NCI-H2171 treated with DMSO at 0.1 percent for 48 hours (cell line): ENCODE data around the gene VCX2.
"Not testable (repeated sequence)": the region's sequence is repeated elsewhere in the genome, so short reads cannot be mapped to it uniquely, and the experiment has no call there.

ENCODE experiments used
- DNase-seq: peaks from one replicate; lab custom pipeline; 2025; lab: John Stamatoyannopoulos, UW

The VCX2 gene

DNA sequence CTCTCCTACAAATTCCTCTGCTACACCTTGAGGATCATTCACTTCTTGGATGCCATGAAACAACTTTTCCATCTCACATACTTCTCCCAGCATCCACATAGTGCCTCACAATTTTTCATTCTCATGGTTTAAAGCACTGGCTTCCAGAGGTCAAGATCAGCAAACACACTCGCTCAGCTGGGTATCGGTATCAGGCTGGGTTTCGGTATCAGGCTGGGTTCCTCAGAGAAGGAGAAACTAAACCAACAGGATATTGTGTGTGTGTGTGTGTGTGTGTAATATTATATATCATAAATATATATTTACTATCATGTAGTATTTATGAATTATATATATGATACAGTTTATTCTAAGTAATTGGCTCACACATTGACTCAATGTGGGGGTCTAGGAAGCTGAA lies at the start of gene VCX2:
VCX2 (minus strand) TSS at position 99 of the 400 bp plus-strand sequence. CDS start 624 bp downstream, outside the sequence.
- DNase-seq = not testable (repeated sequence)

- DNase-seq = peak; percentile 86
These were observed 33.9 kb upstream of the VCX2 start for GRCh38 chrX:8204943-8205342.

- DNase-seq = no peak
These were observed 33.3 kb upstream of the VCX2 start for GRCh38 chrX:8204169-8204935.

DNA sequence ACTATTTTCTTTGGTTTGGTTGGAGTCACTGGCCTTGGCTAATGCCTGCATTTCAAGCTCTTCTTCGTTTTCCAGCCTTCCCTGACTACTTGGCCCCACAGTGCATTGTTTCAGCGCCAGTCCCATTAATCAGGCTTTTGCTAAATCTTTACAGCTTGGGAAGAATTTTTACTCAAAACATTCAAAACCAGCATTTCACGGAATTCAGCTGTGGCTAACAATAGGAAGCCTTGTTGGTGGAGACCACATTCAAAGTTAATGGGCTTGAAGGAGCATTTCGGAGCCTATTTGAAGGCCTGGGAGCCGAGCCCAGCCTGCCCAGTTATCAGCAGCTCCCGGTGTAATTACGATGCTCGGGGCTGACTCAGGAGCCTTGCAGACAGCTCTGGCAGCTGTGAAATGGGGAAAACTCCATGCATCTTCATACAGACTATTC lies 30.8 kb upstream of the VCX2 start:
- DNase-seq = no peak

GRCh38 chrX:8196776-8197175 lies 25.7 kb upstream of the VCX2 start:
- DNase-seq = no peak

DNA sequence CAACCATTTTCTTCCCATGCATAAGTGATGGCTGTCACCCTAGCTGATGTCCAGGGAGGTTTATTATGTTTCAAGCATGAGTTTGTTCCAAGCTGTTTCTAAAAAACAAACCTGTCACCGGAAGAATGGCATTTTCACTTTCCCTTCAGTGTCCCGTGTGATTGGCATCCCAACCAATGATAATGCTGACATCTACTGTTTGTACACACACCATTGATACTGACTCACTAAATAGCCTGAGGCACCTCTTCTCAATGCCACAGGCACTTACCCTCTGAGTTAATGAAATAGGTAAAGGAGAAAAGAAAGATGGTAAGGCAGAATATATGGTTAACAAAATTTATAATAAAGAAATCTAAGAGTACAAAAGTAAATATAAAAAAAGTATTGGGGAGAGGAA lies 23.1 kb upstream of the VCX2 start:
- no peak for DNase-seq

DNA sequence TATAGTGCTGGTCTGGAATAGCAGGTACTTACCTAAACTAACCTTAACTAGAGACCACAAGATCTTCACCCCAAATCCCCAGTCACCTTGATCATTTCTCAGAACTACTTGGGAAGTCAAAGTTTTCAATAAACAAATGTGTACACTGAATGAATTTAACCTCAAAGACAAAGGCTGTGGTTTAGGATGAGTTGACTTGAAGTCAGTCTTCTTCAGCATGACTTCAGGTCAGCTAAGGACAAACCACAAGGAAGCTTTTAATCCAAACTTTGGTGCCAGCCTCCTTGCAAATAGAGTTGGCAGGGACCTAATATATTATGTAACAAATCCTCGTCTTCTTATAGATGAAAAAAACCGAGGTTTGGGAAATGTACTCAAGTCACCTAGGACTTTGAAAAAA lies 21.2 kb upstream of the VCX2 start:
- no peak for DNase-seq

DNA sequence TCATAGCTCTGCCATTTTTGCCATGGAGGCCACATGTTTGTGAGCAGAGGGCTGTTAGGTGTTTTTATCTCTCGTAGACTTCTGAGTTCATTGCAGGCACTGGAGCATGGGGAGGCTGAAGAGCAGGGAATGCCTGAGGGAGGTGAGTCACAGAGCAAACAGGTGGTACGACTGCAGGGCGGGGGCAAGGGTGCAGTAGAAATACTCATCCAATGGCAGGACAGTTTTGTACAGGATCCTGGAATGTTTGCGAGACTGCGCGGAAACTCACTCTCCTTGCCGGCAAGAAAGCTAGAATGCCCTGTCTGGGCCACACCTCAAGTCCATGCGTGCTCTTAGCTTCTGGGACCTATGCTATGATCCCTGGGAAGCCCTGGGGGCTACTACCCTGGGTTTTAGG lies 20.0 kb upstream of the VCX2 start:
- peak; percentile 32 for DNase-seq

DNA sequence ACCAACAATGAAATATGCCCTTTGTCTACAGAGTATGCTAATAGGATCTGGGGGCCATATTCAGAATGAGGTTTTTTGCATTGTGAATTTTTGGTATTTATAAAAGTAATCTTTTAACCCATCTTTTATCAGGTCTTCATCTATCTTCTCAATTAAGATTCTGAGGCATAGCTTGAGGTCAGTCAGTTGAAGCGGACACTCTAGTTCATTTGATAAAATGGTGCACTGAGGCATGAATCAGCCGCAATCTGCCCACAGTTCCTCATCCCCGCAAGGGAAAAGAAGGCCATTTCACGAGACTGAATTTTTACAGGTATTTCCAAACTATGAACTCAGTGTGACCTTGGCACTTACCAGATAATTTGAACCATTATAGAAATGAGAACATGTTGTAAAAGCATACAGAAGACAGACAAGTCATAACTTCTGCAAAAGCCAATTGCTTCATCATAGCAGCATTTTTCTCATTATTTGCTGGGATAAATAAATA lies 19.3 kb upstream of the VCX2 start:
- DNase-seq = no peak

- DNase-seq = peak; percentile 88
These were observed 18.2 kb upstream of the VCX2 start for GRCh38 chrX:8189096-8189830.

DNA sequence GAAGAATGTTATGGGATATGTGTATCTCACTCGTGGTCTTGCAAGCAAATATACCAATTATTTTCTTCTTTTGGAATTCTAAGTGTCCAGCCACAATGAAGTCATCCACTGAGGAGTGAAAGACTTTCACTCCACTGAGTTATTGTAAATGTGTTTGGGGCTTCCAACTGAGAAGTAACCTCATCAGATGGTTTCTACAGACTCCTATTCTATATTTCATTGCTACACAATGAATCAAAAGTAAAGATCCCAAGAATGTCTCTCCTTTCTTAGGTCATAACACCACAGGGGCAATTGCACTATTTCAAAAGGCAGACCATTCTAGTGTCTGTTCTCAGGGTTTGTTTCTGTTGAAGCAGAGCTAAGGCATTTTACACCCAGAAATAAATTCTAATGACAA lies 12.3 kb upstream of the VCX2 start:
- DNase-seq = no peak

- DNase-seq = peak; percentile 13
These were observed 8.6 kb upstream of the VCX2 start for GRCh38 chrX:8179656-8180055.

GRCh38 chrX:8154011-8154410 lies 17.1 kb downstream of the VCX2 start:
- DNase-seq = not testable (repeated sequence)

GRCh38 chrX:8147226-8147625 lies 23.8 kb downstream of the VCX2 start:
- DNase-seq = no peak

GRCh38 chrX:8144925-8145324 lies 26.1 kb downstream of the VCX2 start:
- no peak for DNase-seq

- DNase-seq = no peak
These were observed 29.2 kb downstream of the VCX2 start for GRCh38 chrX:8141896-8142295.

GRCh38 chrX:8140986-8141744 lies 29.9 kb downstream of the VCX2 start:
- no peak for DNase-seq

- no peak for DNase-seq
These were observed 31.4 kb downstream of the VCX2 start for GRCh38 chrX:8139716-8140115.

- DNase-seq = no peak
These were observed 32.8 kb downstream of the VCX2 start for GRCh38 chrX:8138252-8138651.

DNA sequence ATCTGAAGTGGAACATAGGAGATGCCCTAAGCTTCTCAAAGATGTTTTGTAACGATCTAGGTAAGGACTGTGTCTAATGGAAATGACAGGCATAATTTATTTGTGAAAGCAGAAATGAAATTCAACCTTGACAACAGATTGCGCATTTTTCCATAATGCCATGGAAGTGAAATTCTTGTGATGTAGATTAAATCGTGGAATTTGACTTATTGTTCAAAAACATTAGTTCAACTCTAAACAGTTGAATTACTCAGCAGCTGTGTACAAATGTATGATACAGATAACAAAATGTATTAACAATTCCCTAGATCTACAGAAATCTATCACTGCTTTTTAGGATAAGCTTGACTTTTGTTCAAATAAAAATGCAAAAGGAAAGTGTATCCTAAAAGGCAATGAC lies 44.4 kb downstream of the VCX2 start:
- DNase-seq = no peak

DNA sequence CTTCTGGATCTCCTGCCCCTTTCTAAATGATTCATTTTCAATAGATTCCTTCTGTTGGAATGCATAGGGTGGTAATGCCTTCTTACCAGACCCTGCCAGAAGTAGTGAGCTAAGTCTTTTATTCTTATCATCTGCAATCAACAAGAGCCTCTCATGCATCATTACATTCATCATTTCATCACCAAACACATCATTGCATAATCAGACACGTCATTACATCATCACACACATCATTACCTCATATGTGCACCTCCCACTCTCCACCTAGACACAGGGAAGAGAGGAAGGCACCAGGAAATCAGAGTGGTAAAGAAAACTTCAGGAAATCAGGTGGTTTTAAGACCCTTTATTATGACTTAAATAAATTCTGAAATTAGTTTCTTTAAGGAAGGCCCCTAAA lies 45.0 kb downstream of the VCX2 start:
- no peak for DNase-seq

DNA sequence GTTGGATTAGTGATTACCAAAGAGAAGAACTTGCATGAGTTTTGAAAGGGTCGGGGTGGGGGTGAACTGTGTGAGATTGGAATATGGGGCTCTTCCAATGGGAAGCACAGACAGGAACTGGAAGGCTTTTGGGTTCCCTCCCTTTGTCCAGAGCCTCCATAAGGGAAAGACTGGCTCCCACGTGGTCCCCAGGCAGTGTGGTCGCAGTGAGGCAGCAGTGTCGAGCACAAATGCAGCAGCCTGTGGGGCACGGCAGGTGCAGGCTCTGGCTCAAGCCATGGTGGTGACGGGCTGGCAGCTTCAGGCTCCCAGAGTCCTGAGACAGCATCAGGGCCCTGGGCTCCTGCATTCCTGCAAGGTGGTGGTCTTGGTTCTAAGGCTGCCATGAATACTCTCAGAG lies 45.5 kb downstream of the VCX2 start:
- DNase-seq = no peak

DNA sequence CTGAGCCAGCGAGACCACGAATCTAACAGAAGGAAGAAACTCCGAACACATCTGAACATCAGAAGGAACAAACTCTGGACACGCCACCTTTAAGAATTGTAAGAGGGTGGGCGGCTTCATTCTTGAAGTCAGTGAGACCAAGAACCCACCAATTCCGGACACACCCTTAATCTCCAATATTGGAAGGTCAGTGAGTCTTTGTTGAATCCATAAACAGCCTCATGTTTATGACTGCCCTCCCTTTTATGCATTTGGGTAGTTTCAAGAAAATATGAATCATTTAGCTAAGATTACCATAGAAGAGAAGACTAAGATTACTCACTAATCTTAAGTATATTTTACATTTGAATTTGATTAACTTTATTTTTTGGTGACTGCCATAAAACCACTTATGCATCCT lies 48.5 kb downstream of the VCX2 start:
- no peak for DNase-seq
